SK-N-SH (cell line): ENCODE data around the gene CASZ1. TPM values are rescaled to one million over a fixed set of nuclear protein-coding genes. Genes with fewer than 3 reads are reported as not detected.

ENCODE experiments used
- CTCF ChIA-PET: fragments of 300-600, 350-600 bp; formaldehyde crosslinking; extraction: SDS; loops from one replicate; lab custom pipeline; 2021; lab: Yijun Ruan, JAX
- POLR2A ChIA-PET: fragments of 350-600 bp; sonication (Branson Sonifier 250); formaldehyde crosslinking; extraction: SDS; loops from one replicate; lab custom pipeline; 2020; ENCODE audit warnings: antibody characterized with exemption, inconsistent platforms; lab: Yijun Ruan, JAX
- DNase-seq: peaks from one replicate; pipeline ENCODE4 v3.0.0; 2012
- H2AFZ ChIP-seq: fragments of 200-600 bp; sonication (generic); 2 replicates; pipeline ENCODE4 v1.8.1; 2016; ENCODE audit warnings: antibody characterized with exemption, mild to moderate bottlenecking, low read depth
- H3F3A ChIP-seq: fragments of 200-600 bp; sonication (generic); replicated peaks from 2 replicates; pipeline ENCODE3; 2016; ENCODE audit warnings: antibody characterized with exemption, mild to moderate bottlenecking; ENCODE audit not compliant: insufficient read depth
- H3K27ac ChIP-seq, 2 experiments: fragments of 200-500 bp in 1 of 2; fragments of 200-600 bp in 1 of 2; sonication (Bioruptor generic) in 1 of 2; sonication (generic), shearing (Covaris generic) in 1 of 2; 2 replicates each; pipeline versions ENCODE4 v1.5.1 to v1.6.1; 2014 to 2016; ENCODE audit warnings: low read depth in 2 of 2, inconsistent platforms in 1 of 2, low read length in 1 of 2, mild to moderate bottlenecking in 1 of 2, mixed read lengths in 1 of 2
- H3K27me3 ChIP-seq: fragments of 200-600 bp; sonication (generic), shearing (Covaris generic); 2 replicates; pipeline ENCODE4 v1.6.1; 2016; ENCODE audit warnings: mixed run types; ENCODE audit not compliant: insufficient read depth
- H3K36me3 ChIP-seq, 2 experiments: fragments of 200-500 bp in 1 of 2; fragments of 200-600 bp in 1 of 2; sonication (Bioruptor generic) in 1 of 2; sonication (generic) in 1 of 2; replicated peaks in 1 of 2; 2 replicates each; pipeline versions ENCODE3 to v1.5.1; 2014 to 2016; ENCODE audit warnings: low read length in 1 of 2, mild to moderate bottlenecking in 1 of 2; ENCODE audit not compliant: insufficient read depth in 2 of 2, control insufficient read depth in 1 of 2
- H3K4me1 ChIP-seq, 2 experiments: fragments of 200-500 bp in 1 of 2; fragments of 200-600 bp in 1 of 2; sonication (Bioruptor generic) in 1 of 2; sonication (generic), shearing (Covaris generic) in 1 of 2; 2 replicates each; pipeline versions ENCODE4 v1.5.1 to v1.6.1; 2014 to 2016; ENCODE audit warnings: low read depth in 1 of 2, low read length in 1 of 2, mixed run types in 1 of 2; ENCODE audit not compliant: insufficient read depth in 2 of 2, control insufficient read depth in 1 of 2
- H3K4me2 ChIP-seq: fragments of 200-600 bp; sonication (generic), shearing (Covaris generic); 2 replicates; pipeline ENCODE4 v1.6.1; 2017; ENCODE audit warnings: mixed run types
- H3K4me3 ChIP-seq, 2 experiments: fragments of 200-500 bp in 1 of 2; fragments of 200-600 bp in 1 of 2; sonication (Bioruptor generic) in 1 of 2; sonication (generic), shearing (Covaris generic) in 1 of 2; 2 replicates each; pipeline versions ENCODE4 v1.5.1 to v1.8.1; 2014 to 2016; ENCODE audit warnings: low read depth in 2 of 2, inconsistent platforms in 1 of 2, low read length in 1 of 2, mild to moderate bottlenecking in 1 of 2, mixed read lengths in 1 of 2, moderate library complexity in 1 of 2
- H3K79me2 ChIP-seq: fragments of 200-600 bp; sonication (generic); 2 replicates; pipeline ENCODE4 v1.8.1; 2017; ENCODE audit warnings: mild to moderate bottlenecking; ENCODE audit not compliant: insufficient read depth
- H3K9ac ChIP-seq: fragments of 200-600 bp; sonication (generic); 2 replicates; pipeline ENCODE4 v1.6.1; 2017; ENCODE audit warnings: mixed run types
- H3K9me2 ChIP-seq: fragments of 200-600 bp; sonication (generic); 2 replicates; pipeline ENCODE4 v1.6.1; 2017; ENCODE audit warnings: mixed run types
- H3K9me3 ChIP-seq: fragments of 200-600 bp; sonication (generic); 2 replicates; pipeline ENCODE4 v1.6.1; 2017; ENCODE audit warnings: mixed run types, mild to moderate bottlenecking, moderate library complexity
- H4K20me1 ChIP-seq: fragments of 200-600 bp; sonication (generic); 2 replicates; pipeline ENCODE4 v1.6.1; 2017; ENCODE audit warnings: mild to moderate bottlenecking, mixed run types; ENCODE audit not compliant: insufficient read depth
- ELF1 ChIP-seq: IDR thresholded peaks from 2 replicates; pipeline ENCODE4 v1.4.0; 2012
- EP300 ChIP-seq, 2 experiments: IDR thresholded peaks; 2 replicates each; pipeline versions ENCODE4 v1.4.0 to v1.6.1; 2012; ENCODE audit warnings: borderline replicate concordance in 1 of 2, low read depth in 1 of 2, low read length in 1 of 2
- FOXJ3 ChIP-seq: sonication (generic); formaldehyde crosslinking; IDR thresholded peaks from 2 replicates; pipeline ENCODE4 v1.5.1; 2020; ENCODE audit warnings: mild to moderate bottlenecking, missing genetic modification reagents
- FOXM1 ChIP-seq: IDR thresholded peaks from 2 replicates; pipeline ENCODE4 v1.4.0; 2012; ENCODE audit warnings: low read depth, mild to moderate bottlenecking
- MXI1 ChIP-seq: IDR thresholded peaks from 2 replicates; pipeline ENCODE4 v1.6.1; 2012; ENCODE audit warnings: mild to moderate bottlenecking, low read depth, low read length, improper control_type of control experiment
- NFIC ChIP-seq: IDR thresholded peaks from 2 replicates; pipeline ENCODE4 v1.4.0; 2012; ENCODE audit warnings: borderline replicate concordance
- PBX3 ChIP-seq: IDR thresholded peaks from 2 replicates; pipeline ENCODE4; 2012
- POLR2AphosphoS5 ChIP-seq: IDR thresholded peaks from 2 replicates; pipeline ENCODE4 v1.6.1; 2012; ENCODE audit warnings: low read depth, low read length
- RAD21 ChIP-seq: IDR thresholded peaks from 2 replicates; pipeline ENCODE4 v1.6.1; 2012; ENCODE audit warnings: mild to moderate bottlenecking, low read length
- RCOR1 ChIP-seq: fragments of 150-350 bp; IDR thresholded peaks from 2 replicates; pipeline ENCODE4 v1.6.1; 2017; ENCODE audit warnings: antibody characterized with exemption, low read length
- RFX5 ChIP-seq: IDR thresholded peaks from 2 replicates; pipeline ENCODE4 v1.6.1; 2012; ENCODE audit warnings: mild to moderate bottlenecking, improper control_type of control experiment, low read length
- SIN3A ChIP-seq: IDR thresholded peaks from 2 replicates; pipeline ENCODE4 v1.6.1; 2012; ENCODE audit warnings: low read depth, mild to moderate bottlenecking, low read length, moderate library complexity, borderline replicate concordance
- TAF1 ChIP-seq: IDR thresholded peaks from 2 replicates; pipeline ENCODE4 v1.6.1; 2012; ENCODE audit warnings: low read depth, mild to moderate bottlenecking, low read length, moderate library complexity, borderline replicate concordance
- TCF12 ChIP-seq: IDR thresholded peaks from 2 replicates; pipeline ENCODE4 v1.4.0; 2012
- TEAD4 ChIP-seq: IDR thresholded peaks from 2 replicates; pipeline ENCODE4 v1.4.0; 2012; ENCODE audit warnings: mild to moderate bottlenecking, borderline replicate concordance; ENCODE audit not compliant: insufficient read depth
- USF2 ChIP-seq: fragments of 150-350 bp; IDR thresholded peaks from 2 replicates; pipeline ENCODE4 v1.6.1; 2017; ENCODE audit warnings: antibody characterized with exemption, low read length, low read depth, borderline replicate concordance
- ZBTB33 ChIP-seq: IDR thresholded peaks from 2 replicates; pipeline ENCODE4 v1.4.0; 2012; ENCODE audit warnings: low read depth, borderline replicate concordance
- WGBS: methylation state at CpG from one replicate; pipeline ENCODE4 v1.1.6; 2017; ENCODE audit warnings: low lambda C conversion rate; 5-methylcytosine and 5-hydroxymethylcytosine counted together
- polyA plus RNA-seq, 3 experiments: library from polyadenylated mRNA; depleted of rRNA; stranded (reverse); fragments of >200 nt; gene quantifications; 2 replicates each; pipeline ENCODE4 v1.2.3, GENCODE V29; 2012

The CASZ1 gene
- polyA plus RNA-seq, 1 of the 3 experiments (the other 2 are of a cell fraction), result 0.51 TPM

- Histone ChIP-seq H3K79me2 (no peaks in the 10 kb centered on the region), H3K36me3 (no peaks in the 10 kb centered on the region), H3K4me2 (no peak overlapping the region), H3K9me2 (no peaks in the 10 kb centered on the region), H2AFZ (no peak overlapping the region), H4K20me1 (no peaks in the 10 kb centered on the region), H3F3A (peaks cover under 1% of the 10 kb centered on the region), H3K27me3 (no peaks in the 10 kb centered on the region), H3K9me3 (no peaks in the 10 kb centered on the region), H3K4me3 (no peak overlapping the region), H3K9ac (no peak overlapping the region), H3K27ac (no peak overlapping the region), H3K4me1 (peaks cover 0 to 33% of the 10 kb centered on the region in 2 experiments; a peak in 1 of 4 replicates)
- 67% methylated on average over 3 of the region's 15 CpGs for WGBS
- no peak for DNase-seq
- TF ChIP-seq ZBTB33 (no peak), FOXJ3 (CRISPR knock-in tag) (no peak), EP300 (IDR thresholded peaks at IDR 0.05; ENCODE audit: borderline replicate concordance in 1 of 2, low read depth in 1 of 2, low read length in 1 of 2) (no peak), POLR2AphosphoS5 (no peak), RAD21 (no peak), TEAD4 (no peak), USF2 (no peak), NFIC (no peak), RCOR1 (no peak), SIN3A (no peak), RFX5 (no peak), FOXM1 (no peak), TAF1 (no peak), PBX3 (no peak), ELF1 (no peak), MXI1 (no peak), TCF12 (no peak)
- ChIA-PET CTCF (no interaction called here), POLR2A (no interaction called here)
Measured at GRCh38 chr1:10656431-10656830, 140.0 kb downstream of the CASZ1 start.
